ENCODE data around the gene RHOBTB1. TPM values are rescaled to one million over a fixed set of nuclear protein-coding genes. Genes with fewer than 3 reads are reported as not detected.
A peak's percentile ranks its signal among the peaks of the same experiment; 100 is the strongest.

RHOBTB1 gene
- total RNA-seq (ENCODE audit: low replicate concordance) = 25.0 and 26.4 TPM in 2 replicates
- long read RNA-seq, full-length matches to known transcripts = 36 of 96 reads
- long read RNA-seq, partial matches to known transcripts = 15 of 96 reads
- long read RNA-seq, other reads (novel, unspliced or antisense) = 45 of 96 reads

- Mint-ChIP-seq H3K4me3 (peak within 1 kb of the TSS; percentile 97), H3K4me1 (ENCODE audit: unreplicated experiment) (peaks cover 34% of the 10 kb centered on the region), H3K27ac (peak within 1 kb of the TSS; percentile 93), H3K9me3 (no peaks in the 10 kb centered on the region), H3K36me3 (peaks cover 3% of the 10 kb centered on the region), H3K27me3 (no peaks in the 10 kb centered on the region)
- DNase-seq (ENCODE audit: extremely low spot score, unreplicated experiment) = peak; percentile 86
- no peak for TF ChIP-seq CTCF (conservative IDR thresholded peaks at IDR 0.05)
These were observed at the start of gene RHOBTB1 for GRCh38 chr10:60944058-60944909. Gene RHOBTB1, minus strand, starts transcription at chr10:60944185. Its CDS starts 32,643 bp downstream, at chr10:60911542.

GRCh38 chr10:60992636-60993035 lies 48.7 kb upstream of the RHOBTB1 start:
- no peak overlapping the region for H3K4me3 Mint-ChIP-seq
- TF ChIP-seq CTCF (conservative IDR thresholded peaks at IDR 0.05) = no peak
- no peak overlapping the region for H3K27ac Mint-ChIP-seq

GRCh38 chr10:60990663-60991062 lies 46.7 kb upstream of the RHOBTB1 start:
- Mint-ChIP-seq H3K9me3 (peaks cover 6% of the 10 kb centered on the region), H3K36me3 (peaks cover 8% of the 10 kb centered on the region), H3K4me3 (no peak overlapping the region), H3K27ac (no peak overlapping the region), H3K27me3 (no peaks in the 10 kb centered on the region), H3K4me1 (ENCODE audit: unreplicated experiment) (peaks cover 5% of the 10 kb centered on the region)
- no peak for TF ChIP-seq CTCF (conservative IDR thresholded peaks at IDR 0.05)
- no peak for DNase-seq (ENCODE audit: extremely low spot score, unreplicated experiment)

More at GRCh38 chr10:60992636-60993035, 48.7 kb upstream of the RHOBTB1 start:
- Mint-ChIP-seq H3K4me1 (ENCODE audit: unreplicated experiment) (peaks cover 4% of the 10 kb centered on the region), H3K9me3 (peaks cover 6% of the 10 kb centered on the region), H3K27me3 (peaks cover 6% of the 10 kb centered on the region), H3K36me3 (peaks cover 11% of the 10 kb centered on the region)
- no peak for DNase-seq (ENCODE audit: extremely low spot score, unreplicated experiment)

GRCh38 chr10:60989400-60989876 lies 45.5 kb upstream of the RHOBTB1 start:
- Mint-ChIP-seq H3K9me3 (peaks cover 6% of the 10 kb centered on the region), H3K36me3 (peaks cover 8% of the 10 kb centered on the region), H3K27ac (no peak overlapping the region), H3K4me1 (ENCODE audit: unreplicated experiment) (peaks cover 5% of the 10 kb centered on the region), H3K4me3 (no peak overlapping the region), H3K27me3 (no peaks in the 10 kb centered on the region)
- DNase-seq (ENCODE audit: extremely low spot score, unreplicated experiment) = no peak
- no peak for TF ChIP-seq CTCF (conservative IDR thresholded peaks at IDR 0.05)

GRCh38 chr10:60986791-60987190 lies 42.8 kb upstream of the RHOBTB1 start:
- H3K27me3 Mint-ChIP-seq = no peaks in the 10 kb centered on the region

More at GRCh38 chr10:60986791-60987190, 42.8 kb upstream of the RHOBTB1 start:
- Mint-ChIP-seq H3K36me3 (peaks cover 8% of the 10 kb centered on the region), H3K4me1 (ENCODE audit: unreplicated experiment) (peaks cover 5% of the 10 kb centered on the region), H3K4me3 (no peak overlapping the region), H3K27ac (no peak overlapping the region), H3K9me3 (peaks cover 6% of the 10 kb centered on the region)
- DNase-seq (ENCODE audit: extremely low spot score, unreplicated experiment) = no peak
- TF ChIP-seq CTCF (conservative IDR thresholded peaks at IDR 0.05) = no peak

All from type B pancreatic cell (in vitro differentiated cells).